HepG2 (cell line): ENCODE measurements around the gene SLC25A36. TPM values are rescaled to one million over a fixed set of nuclear protein-coding genes. Genes with fewer than 3 reads are reported as not detected.

Experiments used
- ATAC-seq: fragments of 200-7000 bp; cut with Tn5 transposase; 3 replicates; pipeline ENCODE4 v1.9.1; 2020; ENCODE audit warnings: mild to moderate bottlenecking, moderate library complexity
- BruUV-seq: library from RNA; stranded (reverse); fragments of 400-500 nt; replicated peaks from 2 replicates; lab custom pipeline; 2021; lab: Mats Ljungman, UMichigan
- CTCF ChIA-PET: fragments of 300-600 bp; formaldehyde crosslinking; extraction: SDS; loops from one replicate; lab custom pipeline; 2021; ENCODE audit warnings: low total read pairs, inconsistent platforms, low intra/inter-chr PET ratio; lab: Yijun Ruan, JAX
- POLR2A ChIA-PET: fragments of 350-600 bp; sonication (Branson Sonifier 250); formaldehyde crosslinking; loops from one replicate; lab custom pipeline; 2020; ENCODE audit warnings: antibody characterized with exemption, inconsistent platforms; lab: Yijun Ruan, JAX
- DNase-seq: peaks from one replicate; pipeline ENCODE4 v3.0.0-alpha.2; 2015; ENCODE audit warnings: low spot score
- FAIRE-seq: peaks from 3 replicates; lab custom pipeline; 2011; peaks lifted over from hg19 to GRCh38; lab: Jason Lieb, UNC
- H2AFZ ChIP-seq: one replicate; pipeline ENCODE4 v1.6.1; 2011; ENCODE audit warnings: low read length, inconsistent platforms
- H3K27ac ChIP-seq: fragments of 300-600 bp; 3 replicates; pipeline ENCODE4 v1.8.0; 2011; ENCODE audit warnings: mixed run types, mild to moderate bottlenecking, mixed read lengths, low read length, inconsistent platforms; ENCODE audit not compliant: insufficient read depth; ENCODE audit errors: extremely low read length
- H3K27me3 ChIP-seq, 2 experiments: fragments of 200-600 bp in 1 of 2; 2 replicates in 1 of 2; 3 replicates in 1 of 2; pipeline versions ENCODE4 v1.6.0 to v1.8.0; 2011; ENCODE audit warnings: low read length in 2 of 2, mild to moderate bottlenecking in 2 of 2, moderate library complexity in 2 of 2, inconsistent platforms in 1 of 2; ENCODE audit not compliant: insufficient read depth in 2 of 2, control insufficient read depth in 1 of 2
- H3K36me3 ChIP-seq, 2 experiments: fragments of 200-600 bp in 1 of 2; replicated peaks in 1 of 2; 2 replicates in 1 of 2; 3 replicates in 1 of 2; pipeline versions ENCODE4 v1.5.1 to v1.8.0; 2011; ENCODE audit warnings: low read length in 2 of 2, inconsistent platforms in 1 of 2; ENCODE audit not compliant: insufficient read depth in 2 of 2, control insufficient read depth in 1 of 2
- H3K4me1 ChIP-seq: 2 replicates; pipeline ENCODE4 v1.5.1; 2012; ENCODE audit warnings: low read length, inconsistent platforms; ENCODE audit not compliant: insufficient read depth
- H3K4me2 ChIP-seq: 2 replicates; pipeline ENCODE4 v1.6.0; 2011; ENCODE audit warnings: low read depth, low read length, inconsistent platforms
- H3K4me3 ChIP-seq, 3 experiments: fragments of 200-600 bp in 1 of 3; sonication (generic), shearing (Covaris generic) in 1 of 3; replicated peaks in 1 of 3; 2 replicates each; pipeline ENCODE4 v1.5.1; 2011 to 2016; ENCODE audit warnings: low read length in 3 of 3, inconsistent platforms in 2 of 3, low read depth in 2 of 3, mild to moderate bottlenecking in 2 of 3, control low read depth in 1 of 3, mixed read lengths in 1 of 3; ENCODE audit not compliant: insufficient read depth in 1 of 3
- H3K79me2 ChIP-seq: one replicate; pipeline ENCODE4 v1.6.1; 2011; ENCODE audit warnings: low read length, inconsistent platforms; ENCODE audit not compliant: insufficient read depth
- H3K9ac ChIP-seq: 2 replicates; pipeline ENCODE4 v1.6.0; 2011; ENCODE audit warnings: mild to moderate bottlenecking, low read depth, low read length, inconsistent platforms; ENCODE audit not compliant: insufficient read depth
- H3K9me3 ChIP-seq: 2 replicates; pipeline ENCODE4 v1.5.1; 2012; ENCODE audit warnings: mild to moderate bottlenecking, low read length
- H4K20me1 ChIP-seq: 2 replicates; pipeline ENCODE4 v1.6.0; 2011; ENCODE audit warnings: inconsistent platforms, mild to moderate bottlenecking, low read length, moderate library complexity; ENCODE audit not compliant: insufficient read depth
- KAT8 ChIP-seq: IDR thresholded peaks from 2 replicates; pipeline ENCODE4 v1.6.1; 2016; ENCODE audit warnings: missing genetic modification reagents, missing compliant biosample characterization
- POLR2A ChIP-seq, 2 experiments: IDR thresholded peaks; 2 replicates each; pipeline ENCODE4 v1.6.1; 2011; ENCODE audit warnings: low read depth in 2 of 2, low read length in 2 of 2, mild to moderate bottlenecking in 1 of 2, moderate library complexity in 1 of 2; ENCODE audit not compliant: insufficient read depth in 1 of 2
- PRMT3 ChIP-seq: sonication (generic); formaldehyde crosslinking; IDR thresholded peaks from 2 replicates; pipeline ENCODE4 v1.8.1; 2022; ENCODE audit warnings: low read depth, mild to moderate bottlenecking, moderate library complexity, missing genetic modification reagents, borderline replicate concordance
- SMC3 ChIP-seq: IDR thresholded peaks from 2 replicates; pipeline ENCODE4 v1.6.1; 2011; ENCODE audit warnings: low read length, improper control_type of control experiment
- STAG1 ChIP-seq: sonication (generic); formaldehyde crosslinking; IDR thresholded peaks from 2 replicates; pipeline ENCODE4 v1.4.0; 2020; ENCODE audit warnings: missing genetic modification reagents
- TP53 ChIP-seq: sonication (generic); formaldehyde crosslinking; conservative IDR thresholded peaks from 2 replicates; pipeline ENCODE4 v1.4.0; 2020; ENCODE audit warnings: missing genetic modification reagents
- ZBTB21 ChIP-seq: sonication (generic); formaldehyde crosslinking; IDR thresholded peaks from 2 replicates; pipeline ENCODE4 v1.4.0; 2020; ENCODE audit warnings: missing genetic modification reagents
- ZFX ChIP-seq: sonication (generic); formaldehyde crosslinking; IDR thresholded peaks from 2 replicates; pipeline ENCODE4 v1.4.0; 2020; ENCODE audit warnings: mild to moderate bottlenecking, low read depth, missing genetic modification reagents, moderate library complexity
- ZNF496 ChIP-seq: sonication (generic); formaldehyde crosslinking; IDR thresholded peaks from 2 replicates; pipeline ENCODE4 v1.8.1; 2023; ENCODE audit warnings: mild to moderate bottlenecking, moderate library complexity, missing genetic modification reagents; ENCODE audit not compliant: insufficient replicate concordance
- ZNF7 ChIP-seq: IDR thresholded peaks from 2 replicates; pipeline ENCODE4 v1.6.1; 2016; ENCODE audit warnings: missing biosample characterization, missing genetic modification reagents
- ZNF713 ChIP-seq: sonication (generic); formaldehyde crosslinking; IDR thresholded peaks from 2 replicates; pipeline ENCODE4 v1.4.0; 2020; ENCODE audit warnings: mild to moderate bottlenecking, missing genetic modification reagents
- ZNF83 ChIP-seq: sonication (generic); formaldehyde crosslinking; IDR thresholded peaks from 2 replicates; pipeline ENCODE4 v1.4.0; 2020; ENCODE audit warnings: missing genetic modification reagents, mild to moderate bottlenecking, borderline replicate concordance
- ZSCAN29 ChIP-seq: sonication (generic); formaldehyde crosslinking; conservative IDR thresholded peaks from 2 replicates; pipeline ENCODE4 v1.4.0; 2020; ENCODE audit warnings: mild to moderate bottlenecking, missing genetic modification reagents
- WGBS: methylation state at CpG from one replicate; pipeline ENCODE4 v1.1.6; 2017; ENCODE audit warnings: low lambda C conversion rate; 5-methylcytosine and 5-hydroxymethylcytosine counted together
- in situ Hi-C: cut with HindIII; loops from 2 replicates; pipeline ENCODE4 v1.10.0; 2017; ENCODE audit warnings: low pct_unique_long_range_greater_than_20kb; ENCODE audit not compliant: extremely low pct_ligation_motif_present
- intact Hi-C: fragments of 100-400 bp; cut with micrococcal nuclease; formaldehyde crosslinking; loops from one replicate; pipeline ENCODE4 v1.10.0; 2022; ENCODE audit not compliant: unreplicated experiment
- polyA plus RNA-seq, 8 experiments: library from polyadenylated mRNA; depleted of rRNA in 3 of 8; stranded (reverse) in 7 of 8; unstranded in 1 of 8; fragments of >200 nt; fragmentation: Illumina TruSeq in 4 of 8; extraction: Trizol in 4 of 8; gene quantifications; 2 replicates each; pipeline versions ENCODE4 v1.2.1 to v1.2.3, GENCODE V29; 2011 to 2016; ENCODE audit warnings: low read depth in 4 of 8, missing spikeins in 1 of 8, mixed read lengths in 1 of 8; ENCODE audit not compliant: insufficient read depth in 1 of 8
- total RNA-seq, 5 experiments: library from RNA; depleted of rRNA; stranded (reverse); fragments of >200 nt; fragmentation: Illumina TruSeq; extraction: Trizol; gene quantifications; 2 replicates each; pipeline ENCODE4 v1.2.3, GENCODE V29; 2016; ENCODE audit warnings: low read depth in 1 of 5
- TF ChIP-seq, protein P1 (sequence below): sonication (generic); formaldehyde crosslinking; IDR thresholded peaks from 2 replicates; pipeline ENCODE4 v1.4.0; 2020; ENCODE audit warnings: missing genetic modification reagents
- TF ChIP-seq, protein P2 (sequence below): sonication (generic); formaldehyde crosslinking; IDR thresholded peaks from 2 replicates; pipeline ENCODE4 v1.5.0; 2020; ENCODE audit warnings: mild to moderate bottlenecking, missing genetic modification reagents, moderate library complexity
- TF ChIP-seq, protein P3 (sequence below): IDR thresholded peaks from 2 replicates; pipeline ENCODE4 v1.6.1; 2016; ENCODE audit warnings: mild to moderate bottlenecking, missing biosample characterization, missing genetic modification reagents

The SLC25A36 gene
- total and polyA plus RNA-seq, 2 of the 13 experiments (the other 11 are each of a cell fraction or from before 2014, with no cell fraction given), result 30.6 to 85.6 TPM

DNA sequence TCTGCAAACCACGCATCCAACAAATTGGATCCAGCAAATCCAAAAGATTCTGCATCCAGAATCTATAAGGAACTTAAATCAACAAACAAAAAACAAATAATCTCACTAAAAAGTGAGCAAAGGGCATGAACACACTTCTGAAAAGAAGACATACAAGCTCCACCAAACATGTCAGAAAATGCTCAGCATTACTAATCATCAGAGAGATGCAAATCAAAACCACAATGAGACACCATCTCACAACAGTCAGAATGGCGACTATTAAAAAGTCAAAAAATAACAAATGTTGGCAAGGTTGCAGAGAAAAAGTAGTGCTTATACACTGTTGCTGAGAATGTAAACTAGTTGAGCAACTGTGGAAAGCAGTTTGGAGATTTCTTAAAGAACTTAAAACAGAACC, 21.6 kb upstream of the SLC25A36 start:
- Histone ChIP-seq H3K9ac (no peak overlapping the region), H3K27me3 (0 out of 5 replicates have a peak, but pooled peaks cover 0 to 6% of the 10 kb centered on the region in 2 experiments), H3K4me1 (peaks cover 11% of the 10 kb centered on the region), H3K4me2 (no peak overlapping the region), H2AFZ (no peak overlapping the region), H3K79me2 (no peaks in the 10 kb centered on the region)
- ATAC-seq, result no peak
- intact Hi-C loops, result no loop called here
- POLR2A ChIA-PET, result no interaction called here
- DNase-seq, result no peak
- TF ChIP-seq, protein P1, sequence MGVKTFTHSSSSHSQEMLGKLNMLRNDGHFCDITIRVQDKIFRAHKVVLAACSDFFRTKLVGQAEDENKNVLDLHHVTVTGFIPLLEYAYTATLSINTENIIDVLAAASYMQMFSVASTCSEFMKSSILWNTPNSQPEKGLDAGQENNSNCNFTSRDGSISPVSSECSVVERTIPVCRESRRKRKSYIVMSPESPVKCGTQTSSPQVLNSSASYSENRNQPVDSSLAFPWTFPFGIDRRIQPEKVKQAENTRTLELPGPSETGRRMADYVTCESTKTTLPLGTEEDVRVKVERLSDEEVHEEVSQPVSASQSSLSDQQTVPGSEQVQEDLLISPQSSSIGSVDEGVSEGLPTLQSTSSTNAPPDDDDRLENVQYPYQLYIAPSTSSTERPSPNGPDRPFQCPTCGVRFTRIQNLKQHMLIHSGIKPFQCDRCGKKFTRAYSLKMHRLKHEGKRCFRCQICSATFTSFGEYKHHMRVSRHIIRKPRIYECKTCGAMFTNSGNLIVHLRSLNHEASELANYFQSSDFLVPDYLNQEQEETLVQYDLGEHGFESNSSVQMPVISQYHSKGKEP (CRISPR knock-in tag), result no peak
- no peak for TF ChIP-seq ZFX (CRISPR knock-in tag)
- no peak for TF ChIP-seq ZNF496 (CRISPR knock-in tag)
- TF ChIP-seq ZNF713 (CRISPR knock-in tag), result no peak
- TF ChIP-seq, all 625 proteins: peak for 0
- CTCF ChIA-PET, result no interaction called here
- BruUV-seq, result no TSS peak
- Histone ChIP-seq H4K20me1 (no peaks in the 10 kb centered on the region), H3K27ac (no peak overlapping the region), H3K36me3 (no peaks in the 10 kb centered on the region), H3K9me3 (no peaks in the 10 kb centered on the region), H3K4me3 (no peak overlapping the region)
- 21% methylated on average over 2 of the region's 2 CpGs for WGBS
- in situ Hi-C loops, result loop anchor here (10.0 kb wide), 1 partner anchor 55 kb away; no protein-coding TSS in a partner anchor
- no peak for FAIRE-seq

DNA sequence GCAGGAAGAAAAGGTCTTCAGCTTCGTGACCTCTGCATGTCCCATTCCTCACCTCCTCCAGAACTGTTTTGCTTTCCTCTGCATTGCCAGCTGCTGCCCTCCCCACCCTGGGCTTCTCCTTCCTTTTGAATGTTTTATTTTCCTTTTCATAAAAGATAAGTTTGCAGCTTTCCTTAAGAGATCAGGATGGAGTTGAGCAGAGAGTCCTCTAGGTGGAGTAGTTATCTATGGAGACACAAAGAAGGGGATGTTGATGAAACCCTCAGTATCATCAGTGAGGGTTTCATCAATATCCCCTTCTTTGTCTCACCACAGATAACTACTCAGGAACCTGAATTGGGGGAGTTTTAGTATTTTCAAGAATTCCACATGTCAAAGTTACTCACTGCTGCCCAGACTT, 19.0 kb upstream of the SLC25A36 start:
- CTCF ChIA-PET, result interaction anchor here (0.7 to 2.0 kb wide), 3 partner anchors 50 to 270 kb away, joined by 3 to 12 read pairs (median 6); no protein-coding TSS in a partner anchor
- peaks cover 8% of the 10 kb centered on the region for H3K4me1 ChIP-seq
- no peaks in the 10 kb centered on the region for H3K9me3 ChIP-seq
- peak; percentile 32 for FAIRE-seq
- H3K4me3 ChIP-seq, result no peak overlapping the region
- no TSS peak for BruUV-seq
- H4K20me1 ChIP-seq, result no peaks in the 10 kb centered on the region
- H3K27me3 ChIP-seq, result 0 out of 5 replicates have a peak, but pooled peaks cover 0 to under 1% of the 10 kb centered on the region in 2 experiments
- H3K4me2 ChIP-seq, result no peak overlapping the region
- DNase-seq, result no peak
- no peaks in the 10 kb centered on the region for H3K79me2 ChIP-seq
- POLR2A ChIA-PET, result no interaction called here
- no peak overlapping the region for H3K27ac ChIP-seq
- in situ Hi-C loops (loop anchor here (10.0 kb wide), 1 partner anchor 52 kb away; no protein-coding TSS in a partner anchor), intact Hi-C loops (loop anchor here (1.0 to 2.0 kb wide), 2 partner anchors 51 to 78 kb away; no protein-coding TSS in a partner anchor)
- WGBS, result 0% methylated on average over 1 of the region's 1 CpG
- no peak overlapping the region for H2AFZ ChIP-seq
- no peak overlapping the region for H3K9ac ChIP-seq
- TF ChIP-seq PRMT3 (CRISPR knock-in tag) (no peak), ZBTB21 (CRISPR knock-in tag) (no peak), TP53 (no peak), POLR2A (IDR thresholded peaks at IDR 0.05; ENCODE audit: insufficient read depth in 1 of 2, low read depth in 2 of 2, low read length in 2 of 2) (no peak), KAT8 (CRISPR knock-in tag) (no peak), ZSCAN29 (CRISPR knock-in tag) (no peak), ZNF7 (CRISPR knock-in tag) (no peak), ZNF83 (no peak), STAG1 (CRISPR knock-in tag) (peak; percentile 56), SMC3 (peak; percentile 32; the same call in 1 of the 2 replicates)
- TF ChIP-seq, protein P2, sequence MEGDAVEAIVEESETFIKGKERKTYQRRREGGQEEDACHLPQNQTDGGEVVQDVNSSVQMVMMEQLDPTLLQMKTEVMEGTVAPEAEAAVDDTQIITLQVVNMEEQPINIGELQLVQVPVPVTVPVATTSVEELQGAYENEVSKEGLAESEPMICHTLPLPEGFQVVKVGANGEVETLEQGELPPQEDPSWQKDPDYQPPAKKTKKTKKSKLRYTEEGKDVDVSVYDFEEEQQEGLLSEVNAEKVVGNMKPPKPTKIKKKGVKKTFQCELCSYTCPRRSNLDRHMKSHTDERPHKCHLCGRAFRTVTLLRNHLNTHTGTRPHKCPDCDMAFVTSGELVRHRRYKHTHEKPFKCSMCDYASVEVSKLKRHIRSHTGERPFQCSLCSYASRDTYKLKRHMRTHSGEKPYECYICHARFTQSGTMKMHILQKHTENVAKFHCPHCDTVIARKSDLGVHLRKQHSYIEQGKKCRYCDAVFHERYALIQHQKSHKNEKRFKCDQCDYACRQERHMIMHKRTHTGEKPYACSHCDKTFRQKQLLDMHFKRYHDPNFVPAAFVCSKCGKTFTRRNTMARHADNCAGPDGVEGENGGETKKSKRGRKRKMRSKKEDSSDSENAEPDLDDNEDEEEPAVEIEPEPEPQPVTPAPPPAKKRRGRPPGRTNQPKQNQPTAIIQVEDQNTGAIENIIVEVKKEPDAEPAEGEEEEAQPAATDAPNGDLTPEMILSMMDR (CRISPR knock-in tag), result peak; percentile 42
- TF ChIP-seq, protein P3, sequence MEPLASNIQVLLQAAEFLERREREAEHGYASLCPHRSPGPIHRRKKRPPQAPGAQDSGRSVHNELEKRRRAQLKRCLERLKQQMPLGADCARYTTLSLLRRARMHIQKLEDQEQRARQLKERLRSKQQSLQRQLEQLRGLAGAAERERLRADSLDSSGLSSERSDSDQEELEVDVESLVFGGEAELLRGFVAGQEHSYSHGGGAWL (CRISPR knock-in tag), result no peak
- ATAC-seq, result peak; percentile 82
- H3K36me3 ChIP-seq, result no peaks in the 10 kb centered on the region
